Epithelial cell of proximal tubule (primary cell): Measurements from ENCODE around the gene IGF1R. TPM values are rescaled to one million over a fixed set of nuclear protein-coding genes. Genes with fewer than 3 reads are reported as not detected.

Source experiments
- DNase-seq: peaks from one replicate; pipeline ENCODE4 v3.0.0-alpha.2; 2011; ENCODE audit warnings: low read depth
- H3K4me3 ChIP-seq: 2 replicates; pipeline ENCODE4 v1.5.1; 2011; ENCODE audit warnings: low read depth, mild to moderate bottlenecking, low read length
- CTCF ChIP-seq: conservative IDR thresholded peaks from 2 replicates; pipeline ENCODE4 v1.5.1; 2012; ENCODE audit warnings: low read depth, mild to moderate bottlenecking, low read length
- total RNA-seq: library from RNA; depleted of rRNA; stranded (reverse); fragments of >200 nt; gene quantifications from 2 replicates; pipeline ENCODE4 v1.2.3, GENCODE V29; 2015

Gene IGF1R
- total RNA-seq, 1 donor from 2014 or later: 14.5 TPM

- no peak overlapping the region for H3K4me3 ChIP-seq
Observed at GRCh38 chr15:98874370-98874769, 226.0 kb downstream of the IGF1R start.

GRCh38 chr15:98874773-98875172, 226.4 kb downstream of the IGF1R start:
- no peak for DNase-seq
- no peak overlapping the region for H3K4me3 ChIP-seq
- TF ChIP-seq CTCF: no peak

More at GRCh38 chr15:98874370-98874769, 226.0 kb downstream of the IGF1R start:
- TF ChIP-seq CTCF: no peak
- DNase-seq: no peak

GRCh38 chr15:98875309-98875708, 227.0 kb downstream of the IGF1R start:
- H3K4me3 ChIP-seq: no peak overlapping the region
- TF ChIP-seq CTCF: no peak
- no peak for DNase-seq

- no peak for DNase-seq
- H3K4me3 ChIP-seq: no peak overlapping the region
- no peak for TF ChIP-seq CTCF
Observed at GRCh38 chr15:98876451-98877369, 228.4 kb downstream of the IGF1R start.

- no peak for DNase-seq
- H3K4me3 ChIP-seq: no peak overlapping the region
Observed at GRCh38 chr15:98878172-98878571, 229.8 kb downstream of the IGF1R start.

GRCh38 chr15:98878862-98879261, 230.5 kb downstream of the IGF1R start:
- TF ChIP-seq CTCF: no peak
- DNase-seq: no peak

More at GRCh38 chr15:98878172-98878571, 229.8 kb downstream of the IGF1R start:
- no peak for TF ChIP-seq CTCF

More at GRCh38 chr15:98878862-98879261, 230.5 kb downstream of the IGF1R start:
- no peak overlapping the region for H3K4me3 ChIP-seq
